HepG2 (cell line): ENCODE measurements around the gene KLHL36. TPM values are rescaled to one million over a fixed set of nuclear protein-coding genes. Genes with fewer than 3 reads are reported as not detected.

ENCODE experiments used
- ATAC-seq: fragments of 200-7000 bp; cut with Tn5 transposase; 3 replicates; pipeline ENCODE4 v1.9.1; 2020; ENCODE audit warnings: mild to moderate bottlenecking, moderate library complexity
- BruUV-seq: library from RNA; stranded (reverse); fragments of 400-500 nt; replicated peaks from 2 replicates; lab custom pipeline; 2021; lab: Mats Ljungman, UMichigan
- CTCF ChIA-PET: fragments of 300-600 bp; formaldehyde crosslinking; extraction: SDS; loops from one replicate; lab custom pipeline; 2021; ENCODE audit warnings: low total read pairs, inconsistent platforms, low intra/inter-chr PET ratio; lab: Yijun Ruan, JAX
- POLR2A ChIA-PET: fragments of 350-600 bp; sonication (Branson Sonifier 250); formaldehyde crosslinking; loops from one replicate; lab custom pipeline; 2020; ENCODE audit warnings: antibody characterized with exemption, inconsistent platforms; lab: Yijun Ruan, JAX
- DNase-seq: peaks from one replicate; pipeline ENCODE4 v3.0.0-alpha.2; 2015; ENCODE audit warnings: low spot score
- FAIRE-seq: peaks from 3 replicates; lab custom pipeline; 2011; peaks lifted over from hg19 to GRCh38; lab: Jason Lieb, UNC
- H2AFZ ChIP-seq: one replicate; pipeline ENCODE4 v1.6.1; 2011; ENCODE audit warnings: low read length, inconsistent platforms
- H3K27ac ChIP-seq: fragments of 300-600 bp; 3 replicates; pipeline ENCODE4 v1.8.0; 2011; ENCODE audit warnings: mixed run types, mild to moderate bottlenecking, mixed read lengths, low read length, inconsistent platforms; ENCODE audit not compliant: insufficient read depth; ENCODE audit errors: extremely low read length
- H3K27me3 ChIP-seq, 2 experiments: fragments of 200-600 bp in 1 of 2; 2 replicates in 1 of 2; 3 replicates in 1 of 2; pipeline versions ENCODE4 v1.6.0 to v1.8.0; 2011; ENCODE audit warnings: low read length in 2 of 2, mild to moderate bottlenecking in 2 of 2, moderate library complexity in 2 of 2, inconsistent platforms in 1 of 2; ENCODE audit not compliant: insufficient read depth in 2 of 2, control insufficient read depth in 1 of 2
- H3K36me3 ChIP-seq, 2 experiments: fragments of 200-600 bp in 1 of 2; replicated peaks in 1 of 2; 2 replicates in 1 of 2; 3 replicates in 1 of 2; pipeline versions ENCODE4 v1.5.1 to v1.8.0; 2011; ENCODE audit warnings: low read length in 2 of 2, inconsistent platforms in 1 of 2; ENCODE audit not compliant: insufficient read depth in 2 of 2, control insufficient read depth in 1 of 2
- H3K4me1 ChIP-seq: 2 replicates; pipeline ENCODE4 v1.5.1; 2012; ENCODE audit warnings: low read length, inconsistent platforms; ENCODE audit not compliant: insufficient read depth
- H3K4me2 ChIP-seq: 2 replicates; pipeline ENCODE4 v1.6.0; 2011; ENCODE audit warnings: low read depth, low read length, inconsistent platforms
- H3K4me3 ChIP-seq, 3 experiments: fragments of 200-600 bp in 1 of 3; sonication (generic), shearing (Covaris generic) in 1 of 3; replicated peaks in 1 of 3; 2 replicates each; pipeline ENCODE4 v1.5.1; 2011 to 2016; ENCODE audit warnings: low read length in 3 of 3, inconsistent platforms in 2 of 3, low read depth in 2 of 3, mild to moderate bottlenecking in 2 of 3, control low read depth in 1 of 3, mixed read lengths in 1 of 3; ENCODE audit not compliant: insufficient read depth in 1 of 3
- H3K79me2 ChIP-seq: one replicate; pipeline ENCODE4 v1.6.1; 2011; ENCODE audit warnings: low read length, inconsistent platforms; ENCODE audit not compliant: insufficient read depth
- H3K9ac ChIP-seq: 2 replicates; pipeline ENCODE4 v1.6.0; 2011; ENCODE audit warnings: mild to moderate bottlenecking, low read depth, low read length, inconsistent platforms; ENCODE audit not compliant: insufficient read depth
- H3K9me3 ChIP-seq: 2 replicates; pipeline ENCODE4 v1.5.1; 2012; ENCODE audit warnings: mild to moderate bottlenecking, low read length
- H4K20me1 ChIP-seq: 2 replicates; pipeline ENCODE4 v1.6.0; 2011; ENCODE audit warnings: inconsistent platforms, mild to moderate bottlenecking, low read length, moderate library complexity; ENCODE audit not compliant: insufficient read depth
- AGO1 ChIP-seq: fragments of 200-400 bp; formaldehyde crosslinking; IDR thresholded peaks from 2 replicates; pipeline ENCODE4 v1.6.1; 2017; ENCODE audit warnings: mild to moderate bottlenecking, low read depth, low read length, moderate library complexity; ENCODE audit not compliant: poor library complexity, severe bottlenecking
- FOXJ3 ChIP-seq: sonication (generic); formaldehyde crosslinking; IDR thresholded peaks from 2 replicates; pipeline ENCODE4 v1.4.0; 2020; ENCODE audit warnings: missing genetic modification reagents, mild to moderate bottlenecking, borderline replicate concordance
- PHF8 ChIP-seq: sonication (generic); formaldehyde crosslinking; IDR thresholded peaks from 2 replicates; pipeline ENCODE4 v1.5.0; 2020; ENCODE audit warnings: missing genetic modification reagents
- TGIF2 ChIP-seq: IDR thresholded peaks from 2 replicates; pipeline ENCODE4 v1.6.1; 2016; ENCODE audit warnings: control low read depth, missing compliant biosample characterization
- YY1 ChIP-seq: IDR thresholded peaks from 2 replicates; pipeline ENCODE4 v1.6.1; 2011; ENCODE audit warnings: low read length, low read depth, moderate library complexity, mild to moderate bottlenecking; ENCODE audit not compliant: insufficient read depth, insufficient replicate concordance
- ZNF761 ChIP-seq: sonication (generic); formaldehyde crosslinking; conservative IDR thresholded peaks from 2 replicates; pipeline ENCODE4 v1.4.0; 2020; ENCODE audit warnings: mild to moderate bottlenecking, missing genetic modification reagents
- WGBS: methylation state at CpG from one replicate; pipeline ENCODE4 v1.1.6; 2017; ENCODE audit warnings: low lambda C conversion rate; 5-methylcytosine and 5-hydroxymethylcytosine counted together
- in situ Hi-C: cut with HindIII; loops from 2 replicates; pipeline ENCODE4 v1.10.0; 2017; ENCODE audit warnings: low pct_unique_long_range_greater_than_20kb; ENCODE audit not compliant: extremely low pct_ligation_motif_present
- intact Hi-C: fragments of 100-400 bp; cut with micrococcal nuclease; formaldehyde crosslinking; loops from one replicate; pipeline ENCODE4 v1.10.0; 2022; ENCODE audit not compliant: unreplicated experiment
- polyA plus RNA-seq, 8 experiments: library from polyadenylated mRNA; depleted of rRNA in 3 of 8; stranded (reverse) in 7 of 8; unstranded in 1 of 8; fragments of >200 nt; fragmentation: Illumina TruSeq in 4 of 8; extraction: Trizol in 4 of 8; gene quantifications; 2 replicates each; pipeline versions ENCODE4 v1.2.1 to v1.2.3, GENCODE V29; 2011 to 2016; ENCODE audit warnings: low read depth in 4 of 8, missing spikeins in 1 of 8, mixed read lengths in 1 of 8; ENCODE audit not compliant: insufficient read depth in 1 of 8
- total RNA-seq, 5 experiments: library from RNA; depleted of rRNA; stranded (reverse); fragments of >200 nt; fragmentation: Illumina TruSeq; extraction: Trizol; gene quantifications; 2 replicates each; pipeline ENCODE4 v1.2.3, GENCODE V29; 2016; ENCODE audit warnings: low read depth in 1 of 5
- TF ChIP-seq, protein P1 (sequence below): sonication (generic); formaldehyde crosslinking; IDR thresholded peaks from 2 replicates; pipeline ENCODE4 v1.4.0; 2020; ENCODE audit warnings: missing genetic modification reagents, mild to moderate bottlenecking, borderline replicate concordance
- TF ChIP-seq, protein P2 (sequence below): sonication (generic); formaldehyde crosslinking; IDR thresholded peaks from 2 replicates; pipeline ENCODE4 v1.8.1; 2023; ENCODE audit warnings: mild to moderate bottlenecking, moderate library complexity, missing genetic modification reagents
- TF ChIP-seq, protein P3 (sequence below): sonication (generic); formaldehyde crosslinking; IDR thresholded peaks from 2 replicates; pipeline ENCODE4 v1.9.0; 2021; ENCODE audit warnings: mild to moderate bottlenecking, missing genetic modification reagents
- TF ChIP-seq, protein P4 (sequence below): sonication (generic); formaldehyde crosslinking; IDR thresholded peaks from 2 replicates; pipeline ENCODE4 v1.4.0; 2020; ENCODE audit warnings: mild to moderate bottlenecking, missing genetic modification reagents
- TF ChIP-seq, protein P5 (sequence below): sonication (generic); formaldehyde crosslinking; IDR thresholded peaks from 2 replicates; pipeline ENCODE4 v1.5.0; 2020; ENCODE audit warnings: mild to moderate bottlenecking, missing genetic modification reagents

Gene KLHL36
- total and polyA plus RNA-seq, 2 of the 13 experiments (the other 11 are each of a cell fraction or from before 2014, with no cell fraction given), result 24.3 to 26.0 TPM

DNA sequence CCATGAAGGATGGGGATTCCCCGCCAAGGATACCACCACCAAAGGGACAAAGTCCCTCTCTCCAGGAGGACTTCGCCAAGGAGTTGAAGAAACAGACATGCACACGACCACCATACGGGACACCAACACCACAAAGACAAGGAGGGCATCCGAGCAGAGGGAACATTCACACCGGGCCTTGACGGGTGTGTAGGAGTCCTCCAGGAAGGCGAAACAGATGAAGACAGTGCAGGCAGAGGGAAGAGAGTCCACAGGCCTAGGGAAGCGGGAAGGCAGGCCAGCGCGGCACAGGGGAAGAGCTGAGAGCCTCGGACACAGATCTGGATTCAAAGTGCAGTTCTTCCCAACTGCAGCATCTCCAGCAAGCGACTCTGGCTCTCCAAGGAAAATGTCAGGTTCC, 41.2 kb upstream of the KLHL36 start:
- Histone ChIP-seq H3K27me3 (no peaks in the 10 kb centered on the region), H4K20me1 (no peaks in the 10 kb centered on the region), H3K36me3 (no peaks in the 10 kb centered on the region), H3K9me3 (0 out of 2 replicates have a peak, but pooled peaks cover 5% of the 10 kb centered on the region), H3K4me2 (no peak overlapping the region), H3K4me1 (peaks cover 19% of the 10 kb centered on the region), H3K9ac (no peak overlapping the region), H3K79me2 (no peaks in the 10 kb centered on the region), H3K4me3 (no peak overlapping the region), H2AFZ (no peak overlapping the region), H3K27ac (no peak overlapping the region)
- in situ Hi-C loops (no loop called here), intact Hi-C loops (no loop called here)
- DNase-seq (no peak), ATAC-seq (no peak), FAIRE-seq (no peak)
- BruUV-seq, result no TSS peak
- CTCF ChIA-PET, result no interaction called here
- POLR2A ChIA-PET, result no interaction called here
- WGBS, result 93% methylated on average over 13 of the region's 13 CpGs
- TF ChIP-seq TGIF2 (CRISPR knock-in tag) (no peak), YY1 (no peak), ZNF761 (CRISPR knock-in tag) (no peak), FOXJ3 (CRISPR knock-in tag) (no peak), PHF8 (no peak), AGO1 (no peak)
- TF ChIP-seq, protein P1, sequence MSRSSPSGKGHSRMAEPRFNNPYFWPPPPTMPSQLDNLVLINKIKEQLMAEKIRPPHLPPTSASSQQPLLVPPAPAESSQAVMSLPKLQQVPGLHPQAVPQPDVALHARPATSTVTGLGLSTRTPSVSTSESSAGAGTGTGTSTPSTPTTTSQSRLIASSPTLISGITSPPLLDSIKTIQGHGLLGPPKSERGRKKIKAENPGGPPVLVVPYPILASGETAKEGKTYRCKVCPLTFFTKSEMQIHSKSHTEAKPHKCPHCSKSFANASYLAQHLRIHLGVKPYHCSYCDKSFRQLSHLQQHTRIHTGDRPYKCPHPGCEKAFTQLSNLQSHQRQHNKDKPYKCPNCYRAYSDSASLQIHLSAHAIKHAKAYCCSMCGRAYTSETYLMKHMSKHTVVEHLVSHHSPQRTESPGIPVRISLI, result no peak
- TF ChIP-seq, protein P2, sequence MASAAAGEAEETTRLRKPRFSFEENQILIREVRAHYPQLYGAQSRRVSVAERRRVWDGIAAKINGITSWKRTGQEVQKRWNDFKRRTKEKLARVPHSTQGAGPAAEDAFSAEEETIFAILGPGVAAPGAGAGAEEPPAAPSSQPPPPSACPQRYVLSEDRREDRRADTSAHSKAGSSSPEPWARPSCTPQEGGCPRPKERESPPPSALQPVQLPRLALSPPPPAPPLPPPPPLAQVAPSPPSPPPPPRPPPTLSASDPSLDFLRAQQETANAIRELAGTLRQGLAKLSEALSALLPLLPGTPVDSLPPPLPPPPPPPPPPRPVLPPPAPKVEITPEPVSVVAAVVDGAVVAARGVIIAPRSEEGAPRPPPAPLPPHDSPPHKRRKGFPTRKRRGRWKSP (CRISPR knock-in tag), result no peak
- TF ChIP-seq, protein P3, sequence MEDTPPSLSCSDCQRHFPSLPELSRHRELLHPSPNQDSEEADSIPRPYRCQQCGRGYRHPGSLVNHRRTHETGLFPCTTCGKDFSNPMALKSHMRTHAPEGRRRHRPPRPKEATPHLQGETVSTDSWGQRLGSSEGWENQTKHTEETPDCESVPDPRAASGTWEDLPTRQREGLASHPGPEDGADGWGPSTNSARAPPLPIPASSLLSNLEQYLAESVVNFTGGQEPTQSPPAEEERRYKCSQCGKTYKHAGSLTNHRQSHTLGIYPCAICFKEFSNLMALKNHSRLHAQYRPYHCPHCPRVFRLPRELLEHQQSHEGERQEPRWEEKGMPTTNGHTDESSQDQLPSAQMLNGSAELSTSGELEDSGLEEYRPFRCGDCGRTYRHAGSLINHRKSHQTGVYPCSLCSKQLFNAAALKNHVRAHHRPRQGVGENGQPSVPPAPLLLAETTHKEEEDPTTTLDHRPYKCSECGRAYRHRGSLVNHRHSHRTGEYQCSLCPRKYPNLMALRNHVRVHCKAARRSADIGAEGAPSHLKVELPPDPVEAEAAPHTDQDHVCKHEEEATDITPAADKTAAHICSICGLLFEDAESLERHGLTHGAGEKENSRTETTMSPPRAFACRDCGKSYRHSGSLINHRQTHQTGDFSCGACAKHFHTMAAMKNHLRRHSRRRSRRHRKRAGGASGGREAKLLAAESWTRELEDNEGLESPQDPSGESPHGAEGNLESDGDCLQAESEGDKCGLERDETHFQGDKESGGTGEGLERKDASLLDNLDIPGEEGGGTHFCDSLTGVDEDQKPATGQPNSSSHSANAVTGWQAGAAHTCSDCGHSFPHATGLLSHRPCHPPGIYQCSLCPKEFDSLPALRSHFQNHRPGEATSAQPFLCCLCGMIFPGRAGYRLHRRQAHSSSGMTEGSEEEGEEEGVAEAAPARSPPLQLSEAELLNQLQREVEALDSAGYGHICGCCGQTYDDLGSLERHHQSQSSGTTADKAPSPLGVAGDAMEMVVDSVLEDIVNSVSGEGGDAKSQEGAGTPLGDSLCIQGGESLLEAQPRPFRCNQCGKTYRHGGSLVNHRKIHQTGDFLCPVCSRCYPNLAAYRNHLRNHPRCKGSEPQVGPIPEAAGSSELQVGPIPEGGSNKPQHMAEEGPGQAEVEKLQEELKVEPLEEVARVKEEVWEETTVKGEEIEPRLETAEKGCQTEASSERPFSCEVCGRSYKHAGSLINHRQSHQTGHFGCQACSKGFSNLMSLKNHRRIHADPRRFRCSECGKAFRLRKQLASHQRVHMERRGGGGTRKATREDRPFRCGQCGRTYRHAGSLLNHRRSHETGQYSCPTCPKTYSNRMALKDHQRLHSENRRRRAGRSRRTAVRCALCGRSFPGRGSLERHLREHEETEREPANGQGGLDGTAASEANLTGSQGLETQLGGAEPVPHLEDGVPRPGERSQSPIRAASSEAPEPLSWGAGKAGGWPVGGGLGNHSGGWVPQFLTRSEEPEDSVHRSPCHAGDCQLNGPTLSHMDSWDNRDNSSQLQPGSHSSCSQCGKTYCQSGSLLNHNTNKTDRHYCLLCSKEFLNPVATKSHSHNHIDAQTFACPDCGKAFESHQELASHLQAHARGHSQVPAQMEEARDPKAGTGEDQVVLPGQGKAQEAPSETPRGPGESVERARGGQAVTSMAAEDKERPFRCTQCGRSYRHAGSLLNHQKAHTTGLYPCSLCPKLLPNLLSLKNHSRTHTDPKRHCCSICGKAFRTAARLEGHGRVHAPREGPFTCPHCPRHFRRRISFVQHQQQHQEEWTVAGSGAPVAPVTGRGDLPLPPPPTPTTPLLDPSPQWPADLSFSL (CRISPR knock-in tag), result no peak
- TF ChIP-seq, protein P4, sequence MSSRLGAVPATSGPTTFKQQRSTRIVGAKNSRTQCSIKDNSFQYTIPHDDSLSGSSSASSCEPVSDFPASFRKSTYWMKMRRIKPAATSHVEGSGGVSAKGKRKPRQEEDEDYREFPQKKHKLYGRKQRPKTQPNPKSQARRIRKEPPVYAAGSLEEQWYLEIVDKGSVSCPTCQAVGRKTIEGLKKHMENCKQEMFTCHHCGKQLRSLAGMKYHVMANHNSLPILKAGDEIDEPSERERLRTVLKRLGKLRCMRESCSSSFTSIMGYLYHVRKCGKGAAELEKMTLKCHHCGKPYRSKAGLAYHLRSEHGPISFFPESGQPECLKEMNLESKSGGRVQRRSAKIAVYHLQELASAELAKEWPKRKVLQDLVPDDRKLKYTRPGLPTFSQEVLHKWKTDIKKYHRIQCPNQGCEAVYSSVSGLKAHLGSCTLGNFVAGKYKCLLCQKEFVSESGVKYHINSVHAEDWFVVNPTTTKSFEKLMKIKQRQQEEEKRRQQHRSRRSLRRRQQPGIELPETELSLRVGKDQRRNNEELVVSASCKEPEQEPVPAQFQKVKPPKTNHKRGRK (CRISPR knock-in tag), result no peak
- TF ChIP-seq, protein P5, sequence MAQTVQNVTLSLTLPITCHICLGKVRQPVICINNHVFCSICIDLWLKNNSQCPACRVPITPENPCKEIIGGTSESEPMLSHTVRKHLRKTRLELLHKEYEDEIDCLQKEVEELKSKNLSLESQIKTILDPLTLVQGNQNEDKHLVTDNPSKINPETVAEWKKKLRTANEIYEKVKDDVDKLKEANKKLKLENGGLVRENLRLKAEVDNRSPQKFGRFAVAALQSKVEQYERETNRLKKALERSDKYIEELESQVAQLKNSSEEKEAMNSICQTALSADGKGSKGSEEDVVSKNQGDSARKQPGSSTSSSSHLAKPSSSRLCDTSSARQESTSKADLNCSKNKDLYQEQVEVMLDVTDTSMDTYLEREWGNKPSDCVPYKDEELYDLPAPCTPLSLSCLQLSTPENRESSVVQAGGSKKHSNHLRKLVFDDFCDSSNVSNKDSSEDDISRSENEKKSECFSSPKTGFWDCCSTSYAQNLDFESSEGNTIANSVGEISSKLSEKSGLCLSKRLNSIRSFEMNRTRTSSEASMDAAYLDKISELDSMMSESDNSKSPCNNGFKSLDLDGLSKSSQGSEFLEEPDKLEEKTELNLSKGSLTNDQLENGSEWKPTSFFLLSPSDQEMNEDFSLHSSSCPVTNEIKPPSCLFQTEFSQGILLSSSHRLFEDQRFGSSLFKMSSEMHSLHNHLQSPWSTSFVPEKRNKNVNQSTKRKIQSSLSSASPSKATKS (CRISPR knock-in tag), result no peak
